ENCODE data around the gene GBGT1.
"Not testable (repeated sequence)": the region's sequence is repeated elsewhere in the genome, so short reads cannot be mapped to it uniquely, and the experiment has no call there.

The GBGT1 gene

GRCh38 chr9:133180953-133181352, 17.2 kb upstream of the GBGT1 start:
- no peak for TF ChIP-seq POLR2AphosphoS5 (IDR thresholded peaks at IDR 0.05; ENCODE audit: low read depth, low read length)
- TF ChIP-seq SPI1 (IDR thresholded peaks at IDR 0.05; ENCODE audit: low read depth, low read length), result no peak
- no peak for TF ChIP-seq POLR2A (IDR thresholded peaks at IDR 0.05; ENCODE audit: low read depth, low read length)
- no peak for TF ChIP-seq TAF1 (IDR thresholded peaks at IDR 0.05; ENCODE audit: low read depth, low read length)
- TF ChIP-seq POU2F2 (IDR thresholded peaks at IDR 0.05; ENCODE audit: low read depth, low read length), result no peak
- no peak for TF ChIP-seq PAX5 (IDR thresholded peaks at IDR 0.05; ENCODE audit: insufficient read depth, low read length, severe bottlenecking)
- no peak for FAIRE-seq
- DNase-seq (ENCODE audit: insufficient read length, low spot score), result no peak

GRCh38 chr9:133173056-133173455, 9.3 kb upstream of the GBGT1 start:
- FAIRE-seq (no peak), DNase-seq (ENCODE audit: insufficient read length, low spot score) (no peak)
- TF ChIP-seq TAF1 (IDR thresholded peaks at IDR 0.05; ENCODE audit: low read depth, low read length), result no peak
- no peak for TF ChIP-seq POLR2A (IDR thresholded peaks at IDR 0.05; ENCODE audit: low read depth, low read length)
- TF ChIP-seq PAX5 (IDR thresholded peaks at IDR 0.05; ENCODE audit: insufficient read depth, low read length, severe bottlenecking), result no peak
- TF ChIP-seq POU2F2 (IDR thresholded peaks at IDR 0.05; ENCODE audit: low read depth, low read length), result no peak
- TF ChIP-seq POLR2AphosphoS5 (IDR thresholded peaks at IDR 0.05; ENCODE audit: low read depth, low read length), result no peak
- TF ChIP-seq SPI1 (IDR thresholded peaks at IDR 0.05; ENCODE audit: low read depth, low read length), result no peak

- no peak for TF ChIP-seq POLR2AphosphoS5 (IDR thresholded peaks at IDR 0.05; ENCODE audit: low read depth, low read length)
- TF ChIP-seq TAF1 (IDR thresholded peaks at IDR 0.05; ENCODE audit: low read depth, low read length), result no peak
- TF ChIP-seq POLR2A (IDR thresholded peaks at IDR 0.05; ENCODE audit: low read depth, low read length), result no peak
- TF ChIP-seq SPI1 (IDR thresholded peaks at IDR 0.05; ENCODE audit: low read depth, low read length), result no peak
- TF ChIP-seq POU2F2 (IDR thresholded peaks at IDR 0.05; ENCODE audit: low read depth, low read length), result no peak
- no peak for TF ChIP-seq PAX5 (IDR thresholded peaks at IDR 0.05; ENCODE audit: insufficient read depth, low read length, severe bottlenecking)
- DNase-seq (ENCODE audit: insufficient read length, low spot score) (no peak), FAIRE-seq (no peak)
Observed at GRCh38 chr9:133171161-133171961, 7.6 kb upstream of the GBGT1 start.

GRCh38 chr9:133170716-133171115, 7.0 kb upstream of the GBGT1 start:
- TF ChIP-seq POLR2A (IDR thresholded peaks at IDR 0.05; ENCODE audit: low read depth, low read length), result no peak
- TF ChIP-seq POLR2AphosphoS5 (IDR thresholded peaks at IDR 0.05; ENCODE audit: low read depth, low read length), result no peak
- no peak for TF ChIP-seq PAX5 (IDR thresholded peaks at IDR 0.05; ENCODE audit: insufficient read depth, low read length, severe bottlenecking)
- TF ChIP-seq SPI1 (IDR thresholded peaks at IDR 0.05; ENCODE audit: low read depth, low read length), result no peak
- no peak for TF ChIP-seq POU2F2 (IDR thresholded peaks at IDR 0.05; ENCODE audit: low read depth, low read length)
- no peak for TF ChIP-seq TAF1 (IDR thresholded peaks at IDR 0.05; ENCODE audit: low read depth, low read length)
- DNase-seq (ENCODE audit: insufficient read length, low spot score), result no peak
- no peak for FAIRE-seq

GRCh38 chr9:133169687-133170086, 6.0 kb upstream of the GBGT1 start:
- not testable (repeated sequence) for FAIRE-seq; DNase-seq (ENCODE audit: insufficient read length, low spot score)

GRCh38 chr9:133169102-133169501, 5.4 kb upstream of the GBGT1 start:
- DNase-seq (ENCODE audit: insufficient read length, low spot score) (no peak), FAIRE-seq (no peak)
- TF ChIP-seq POU2F2 (IDR thresholded peaks at IDR 0.05; ENCODE audit: low read depth, low read length), result no peak

- FAIRE-seq (no peak), DNase-seq (ENCODE audit: insufficient read length, low spot score) (no peak)
- no peak for TF ChIP-seq POLR2A (IDR thresholded peaks at IDR 0.05; ENCODE audit: low read depth, low read length)
- no peak for TF ChIP-seq PAX5 (IDR thresholded peaks at IDR 0.05; ENCODE audit: insufficient read depth, low read length, severe bottlenecking)
- no peak for TF ChIP-seq POLR2AphosphoS5 (IDR thresholded peaks at IDR 0.05; ENCODE audit: low read depth, low read length)
- TF ChIP-seq SPI1 (IDR thresholded peaks at IDR 0.05; ENCODE audit: low read depth, low read length), result no peak
- no peak for TF ChIP-seq POU2F2 (IDR thresholded peaks at IDR 0.05; ENCODE audit: low read depth, low read length)
- TF ChIP-seq TAF1 (IDR thresholded peaks at IDR 0.05; ENCODE audit: low read depth, low read length), result no peak
Observed at GRCh38 chr9:133168432-133168831, 4.7 kb upstream of the GBGT1 start.

- TF ChIP-seq POLR2AphosphoS5 (IDR thresholded peaks at IDR 0.05; ENCODE audit: low read depth, low read length) (no peak), SPI1 (IDR thresholded peaks at IDR 0.05; ENCODE audit: low read depth, low read length) (no peak), TAF1 (IDR thresholded peaks at IDR 0.05; ENCODE audit: low read depth, low read length) (no peak), POU2F2 (IDR thresholded peaks at IDR 0.05; ENCODE audit: low read depth, low read length) (no peak), PAX5 (IDR thresholded peaks at IDR 0.05; ENCODE audit: insufficient read depth, low read length, severe bottlenecking) (no peak), POLR2A (IDR thresholded peaks at IDR 0.05; ENCODE audit: low read depth, low read length) (no peak)
- FAIRE-seq, result no peak
- no peak for DNase-seq (ENCODE audit: insufficient read length, low spot score)
Observed at GRCh38 chr9:133167769-133168168, 4.1 kb upstream of the GBGT1 start.

GRCh38 chr9:133167096-133167730, 3.5 kb upstream of the GBGT1 start:
- TF ChIP-seq PAX5 (IDR thresholded peaks at IDR 0.05; ENCODE audit: insufficient read depth, low read length, severe bottlenecking) (no peak), POU2F2 (IDR thresholded peaks at IDR 0.05; ENCODE audit: low read depth, low read length) (no peak), POLR2AphosphoS5 (IDR thresholded peaks at IDR 0.05; ENCODE audit: low read depth, low read length) (no peak), TAF1 (IDR thresholded peaks at IDR 0.05; ENCODE audit: low read depth, low read length) (no peak), SPI1 (IDR thresholded peaks at IDR 0.05; ENCODE audit: low read depth, low read length) (no peak), POLR2A (IDR thresholded peaks at IDR 0.05; ENCODE audit: low read depth, low read length) (no peak)
- FAIRE-seq, result no peak
- DNase-seq (ENCODE audit: insufficient read length, low spot score), result no peak

GRCh38 chr9:133166392-133166791, 2.7 kb upstream of the GBGT1 start:
- no peak for DNase-seq (ENCODE audit: insufficient read length, low spot score)
- FAIRE-seq, result no peak
- no peak for TF ChIP-seq PAX5 (IDR thresholded peaks at IDR 0.05; ENCODE audit: insufficient read depth, low read length, severe bottlenecking)
- no peak for TF ChIP-seq POU2F2 (IDR thresholded peaks at IDR 0.05; ENCODE audit: low read depth, low read length)
- no peak for TF ChIP-seq POLR2AphosphoS5 (IDR thresholded peaks at IDR 0.05; ENCODE audit: low read depth, low read length)
- TF ChIP-seq SPI1 (IDR thresholded peaks at IDR 0.05; ENCODE audit: low read depth, low read length), result no peak
- TF ChIP-seq POLR2A (IDR thresholded peaks at IDR 0.05; ENCODE audit: low read depth, low read length), result no peak
- TF ChIP-seq TAF1 (IDR thresholded peaks at IDR 0.05; ENCODE audit: low read depth, low read length), result no peak

Data from GM12891 (cell line).